Germinal center (tissue), 1 donor: ENCODE measurements around the gene DCAF15.
"Not testable (repeated sequence)": the region's sequence is repeated elsewhere in the genome, so short reads cannot be mapped to it uniquely, and the experiment has no call there.

ENCODE experiments used
- DNase-seq: peaks from one replicate; pipeline ENCODE4 v3.0.0; 2012; ENCODE audit warnings: mixed read lengths, low spot score

Gene DCAF15

GRCh38 chr19:13959962-13960862 is 7.9 kb downstream of the DCAF15 start:
- no peak for DNase-seq

GRCh38 chr19:13960863-13961784 is 8.8 kb downstream of the DCAF15 start:
- no peak for DNase-seq

- DNase-seq: no peak
These were observed 9.8 kb downstream of the DCAF15 start for GRCh38 chr19:13961826-13962698.

- no peak for DNase-seq
These were observed 10.6 kb downstream of the DCAF15 start for GRCh38 chr19:13962699-13963602.

GRCh38 chr19:13963603-13964105 is 11.3 kb downstream of the DCAF15 start:
- DNase-seq: no peak

GRCh38 chr19:13964776-13965175 is 12.5 kb downstream of the DCAF15 start:
- no peak for DNase-seq

GRCh38 chr19:13965377-13965896 is 13.1 kb downstream of the DCAF15 start:
- no peak for DNase-seq

- no peak for DNase-seq
These were observed 13.8 kb downstream of the DCAF15 start for GRCh38 chr19:13965926-13966683.

- no peak for DNase-seq
These were observed 14.4 kb downstream of the DCAF15 start for GRCh38 chr19:13966684-13967128.

GRCh38 chr19:13967206-13967605 is 14.9 kb downstream of the DCAF15 start:
- not testable (repeated sequence) for DNase-seq

- DNase-seq: no peak
These were observed 16.1 kb downstream of the DCAF15 start for GRCh38 chr19:13968383-13968935.

- DNase-seq: no peak
These were observed 16.7 kb downstream of the DCAF15 start for GRCh38 chr19:13968999-13969398.

- no peak for DNase-seq
These were observed 17.6 kb downstream of the DCAF15 start for GRCh38 chr19:13969897-13970296.

- not testable (repeated sequence) for DNase-seq
These were observed 19.6 kb downstream of the DCAF15 start for GRCh38 chr19:13971868-13972267.

GRCh38 chr19:13972368-13973155 is 20.3 kb downstream of the DCAF15 start:
- no peak for DNase-seq

- not testable (repeated sequence) for DNase-seq
These were observed 21.2 kb downstream of the DCAF15 start for GRCh38 chr19:13973479-13973878.

- DNase-seq: peak; percentile 58
These were observed 21.8 kb downstream of the DCAF15 start for GRCh38 chr19:13974073-13974472.

GRCh38 chr19:13975870-13976269 is 23.6 kb downstream of the DCAF15 start:
- no peak for DNase-seq
